Endothelial cell (in vitro differentiated cells): ENCODE data around the gene RTN4R. TPM values are rescaled to one million over a fixed set of nuclear protein-coding genes. Genes with fewer than 3 reads are reported as not detected.

ENCODE experiments used
- DNase-seq: peaks from one replicate; pipeline ENCODE4 v3.0.0; 2021; ENCODE audit warnings: low spot score
- H3K27ac Mint-ChIP-seq: one replicate; pipeline ENCODE4 v1.8.0; 2021; ENCODE audit warnings: mixed read lengths, inconsistent platforms; ENCODE audit not compliant: unreplicated experiment
- H3K27me3 Mint-ChIP-seq: one replicate; pipeline ENCODE4 v1.8.0; 2021; ENCODE audit warnings: mild to moderate bottlenecking, moderate library complexity, mixed read lengths, inconsistent platforms; ENCODE audit not compliant: unreplicated experiment
- H3K36me3 Mint-ChIP-seq: one replicate; pipeline ENCODE4 v1.8.0; 2021; ENCODE audit warnings: mild to moderate bottlenecking, low read depth, mixed read lengths, inconsistent platforms; ENCODE audit not compliant: unreplicated experiment
- H3K4me1 Mint-ChIP-seq: one replicate; pipeline ENCODE4 v1.8.0; 2021; ENCODE audit warnings: mild to moderate bottlenecking, mixed read lengths, inconsistent platforms; ENCODE audit not compliant: unreplicated experiment
- H3K4me3 Mint-ChIP-seq: one replicate; pipeline ENCODE4 v1.8.0; 2021; ENCODE audit warnings: mild to moderate bottlenecking, mixed read lengths, inconsistent platforms; ENCODE audit not compliant: unreplicated experiment
- H3K9me3 Mint-ChIP-seq: one replicate; pipeline ENCODE4 v1.8.0; 2021; ENCODE audit warnings: mixed read lengths, inconsistent platforms; ENCODE audit not compliant: unreplicated experiment
- total RNA-seq: library from RNA; stranded (reverse); fragmentation: NEBNext Ultra II Directional; extraction: Animal tissue kit (Norgen Biotek cat#: 25700); gene quantifications from one replicate; pipeline ENCODE4 v1.2.1, GENCODE V29; 2021; ENCODE audit not compliant: unreplicated experiment
- TF ChIP-seq, protein P1 (sequence below): fragments of 200-600 bp; sonication (generic); IDR thresholded peaks from one replicate; pipeline ENCODE4 v1.5.0; 2021; ENCODE audit warnings: antibody characterized with exemption; ENCODE audit not compliant: unreplicated experiment

RTN4R gene
- total RNA-seq, 1 donor from 2014 or later, result 19.0 TPM

DNA sequence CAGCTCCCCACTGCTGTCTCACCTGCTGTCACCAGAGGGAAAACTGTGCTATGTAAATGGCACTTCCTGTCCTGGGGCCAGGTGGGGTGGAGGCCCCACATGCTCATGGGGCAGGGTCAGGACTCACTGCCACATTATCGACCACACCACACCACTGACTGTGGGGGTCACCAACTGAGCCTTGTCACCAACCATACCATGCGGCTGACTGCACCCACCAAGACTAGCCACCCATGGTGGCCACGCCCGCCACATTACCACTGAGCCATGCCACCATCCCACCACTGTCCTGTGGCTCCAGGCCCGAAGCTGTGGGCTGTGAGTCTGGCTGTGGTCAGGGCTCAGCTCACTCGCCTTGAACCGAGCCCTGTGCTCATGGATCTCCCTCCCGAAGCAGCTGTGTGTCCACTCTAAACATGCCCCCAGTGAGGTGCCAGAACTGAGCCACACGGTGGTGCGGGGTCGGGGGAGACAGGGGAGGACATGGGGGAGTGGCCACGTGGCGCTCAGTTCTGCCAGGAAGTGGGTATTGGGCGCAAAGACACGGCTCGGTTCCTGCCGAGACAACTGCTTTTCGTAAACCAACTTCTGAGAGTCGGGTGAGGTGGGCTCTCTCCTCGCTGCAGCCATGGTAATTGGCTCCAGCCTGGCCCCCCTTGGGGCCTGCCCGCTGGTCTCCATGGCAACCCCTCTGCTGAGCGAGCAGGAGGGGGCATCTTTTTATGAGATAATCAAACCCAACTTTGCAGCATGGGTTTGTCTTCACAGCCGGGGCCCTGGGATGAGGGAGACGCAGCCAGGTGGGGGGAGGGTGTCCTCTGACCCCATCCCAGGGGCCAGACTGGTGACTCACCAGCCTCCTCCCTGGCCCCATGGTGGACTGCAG lies 23.2 kb downstream of the RTN4R start:
- H3K4me1 Mint-ChIP-seq, result peaks cover 29% of the 10 kb centered on the region
- peaks cover 6% of the 10 kb centered on the region for H3K27me3 Mint-ChIP-seq
- TF ChIP-seq, protein P1, sequence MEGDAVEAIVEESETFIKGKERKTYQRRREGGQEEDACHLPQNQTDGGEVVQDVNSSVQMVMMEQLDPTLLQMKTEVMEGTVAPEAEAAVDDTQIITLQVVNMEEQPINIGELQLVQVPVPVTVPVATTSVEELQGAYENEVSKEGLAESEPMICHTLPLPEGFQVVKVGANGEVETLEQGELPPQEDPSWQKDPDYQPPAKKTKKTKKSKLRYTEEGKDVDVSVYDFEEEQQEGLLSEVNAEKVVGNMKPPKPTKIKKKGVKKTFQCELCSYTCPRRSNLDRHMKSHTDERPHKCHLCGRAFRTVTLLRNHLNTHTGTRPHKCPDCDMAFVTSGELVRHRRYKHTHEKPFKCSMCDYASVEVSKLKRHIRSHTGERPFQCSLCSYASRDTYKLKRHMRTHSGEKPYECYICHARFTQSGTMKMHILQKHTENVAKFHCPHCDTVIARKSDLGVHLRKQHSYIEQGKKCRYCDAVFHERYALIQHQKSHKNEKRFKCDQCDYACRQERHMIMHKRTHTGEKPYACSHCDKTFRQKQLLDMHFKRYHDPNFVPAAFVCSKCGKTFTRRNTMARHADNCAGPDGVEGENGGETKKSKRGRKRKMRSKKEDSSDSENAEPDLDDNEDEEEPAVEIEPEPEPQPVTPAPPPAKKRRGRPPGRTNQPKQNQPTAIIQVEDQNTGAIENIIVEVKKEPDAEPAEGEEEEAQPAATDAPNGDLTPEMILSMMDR, result no peak
- no peak for DNase-seq
- H3K9me3 Mint-ChIP-seq, result no peaks in the 10 kb centered on the region
- H3K27ac Mint-ChIP-seq, result peak overlapping the region; percentile 20
- H3K36me3 Mint-ChIP-seq, result no peaks in the 10 kb centered on the region
- H3K4me3 Mint-ChIP-seq, result peak overlapping the region; percentile 49

DNA sequence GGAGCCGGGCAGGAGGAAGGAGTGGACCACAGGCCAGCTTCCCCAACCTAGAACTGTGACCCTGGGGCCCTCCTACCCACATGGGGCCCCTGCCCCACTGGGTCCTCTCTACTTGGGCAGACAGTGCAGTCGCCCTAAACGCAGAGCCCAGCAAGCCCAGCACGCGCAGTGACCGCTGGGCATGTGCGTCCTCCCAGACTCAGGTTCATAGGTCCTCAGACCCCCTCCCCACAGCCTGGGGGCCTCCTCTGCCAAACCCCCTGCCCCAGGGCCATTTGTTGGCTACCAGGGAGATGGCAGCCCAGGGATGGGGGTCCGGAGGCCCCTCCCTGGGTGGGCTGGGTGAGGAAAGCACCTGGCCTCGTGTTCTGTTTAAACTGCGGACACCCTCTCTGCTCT lies 23.9 kb downstream of the RTN4R start:
- TF ChIP-seq, protein P1, result no peak
- no peaks in the 10 kb centered on the region for H3K36me3 Mint-ChIP-seq
- DNase-seq, result no peak
- H3K9me3 Mint-ChIP-seq, result no peaks in the 10 kb centered on the region
- H3K4me1 Mint-ChIP-seq, result peaks cover 35% of the 10 kb centered on the region
- no peak overlapping the region for H3K27ac Mint-ChIP-seq
- peaks cover 6% of the 10 kb centered on the region for H3K27me3 Mint-ChIP-seq
- H3K4me3 Mint-ChIP-seq, result peak overlapping the region; percentile 49

DNA sequence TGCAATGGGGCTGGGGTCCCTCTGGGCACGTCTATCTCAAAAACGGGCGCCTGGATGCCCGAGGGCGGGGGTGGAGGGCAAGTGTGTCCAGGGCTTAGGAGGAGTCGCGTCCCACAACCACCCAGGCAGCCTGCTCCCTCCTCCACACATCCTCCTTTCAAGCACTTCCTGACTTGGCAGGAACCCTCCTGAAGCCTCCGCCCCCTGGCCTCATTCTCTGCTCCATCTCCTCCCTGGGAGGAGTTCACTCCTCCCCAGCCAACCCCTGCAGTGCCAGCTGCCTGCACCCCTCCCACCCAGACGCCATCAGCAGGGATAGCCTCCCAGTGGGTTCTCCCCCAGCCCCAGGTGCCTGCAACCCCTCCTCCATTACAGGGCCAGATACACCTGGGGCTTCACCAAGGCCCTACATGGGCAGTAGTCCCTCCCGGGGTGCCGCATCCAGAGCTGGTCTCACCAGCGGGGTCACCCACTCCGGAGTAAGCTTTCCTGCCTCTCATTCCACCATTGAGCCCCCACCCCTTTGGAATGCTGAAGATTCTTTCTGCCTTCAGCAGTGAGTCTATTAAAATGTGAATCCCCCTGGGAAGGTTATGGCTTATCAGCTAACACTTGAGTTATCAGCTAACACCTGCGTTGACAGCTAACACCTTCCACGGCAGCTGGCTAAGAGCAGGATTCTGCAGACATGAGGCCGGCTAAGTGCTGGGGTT lies 24.4 kb downstream of the RTN4R start:
- H3K4me3 Mint-ChIP-seq, result no peak overlapping the region
- peak; percentile 23 for DNase-seq

DNA sequence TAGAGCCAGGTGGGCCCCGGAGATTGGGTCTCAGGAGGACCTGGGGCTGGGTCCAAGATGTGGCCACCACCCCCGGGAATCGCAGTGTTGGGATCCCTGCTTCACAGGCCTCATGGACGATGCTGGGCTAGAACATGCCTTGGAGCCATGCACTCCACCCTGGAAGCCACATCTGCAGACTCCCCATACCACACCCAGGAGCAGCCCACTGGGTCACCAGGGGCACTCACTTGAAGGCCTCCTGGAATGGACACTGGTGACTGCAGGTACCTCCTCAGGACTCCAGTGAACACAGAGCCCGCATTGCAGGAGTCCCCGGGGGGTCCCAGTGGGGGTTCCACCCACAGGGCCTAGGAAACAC lies 25.0 kb downstream of the RTN4R start:
- DNase-seq, result no peak
- Mint-ChIP-seq H3K9me3 (no peaks in the 10 kb centered on the region), H3K36me3 (no peaks in the 10 kb centered on the region), H3K27me3 (peaks cover 6% of the 10 kb centered on the region), H3K4me3 (no peak overlapping the region), H3K4me1 (peaks cover 35% of the 10 kb centered on the region), H3K27ac (no peak overlapping the region)
- TF ChIP-seq, protein P1, result no peak

More for the DNA sequence above, 24.4 kb downstream of the RTN4R start:
- TF ChIP-seq, protein P1, result no peak
- Mint-ChIP-seq H3K27me3 (peaks cover 6% of the 10 kb centered on the region), H3K9me3 (no peaks in the 10 kb centered on the region), H3K27ac (no peak overlapping the region), H3K36me3 (no peaks in the 10 kb centered on the region), H3K4me1 (peaks cover 35% of the 10 kb centered on the region)
